SK-N-SH treated with all-trans-retinoic acid at 6 μM for 48 hours (cell line): Measurements from ENCODE around the gene MALSU1.

Experiments
- ARNTL ChIP-seq: fragments of 450-650 bp; formaldehyde crosslinking; IDR thresholded peaks from 2 replicates; pipeline ENCODE4 v1.5.0; 2020; ENCODE audit warnings: low read depth, mild to moderate bottlenecking, moderate library complexity, borderline replicate concordance
- BACH2 ChIP-seq: fragments of 250-450 bp; sonication (Bioruptor Pico); IDR thresholded peaks from 2 replicates; pipeline ENCODE4 v1.9.0; 2021; ENCODE audit warnings: mild to moderate bottlenecking, borderline replicate concordance
- CSDC2 ChIP-seq: fragments of 250-450 bp; sonication (Bioruptor Pico); IDR thresholded peaks from 2 replicates; pipeline ENCODE4 v1.5.0; 2020; ENCODE audit warnings: mild to moderate bottlenecking, moderate library complexity
- ESRRG ChIP-seq: fragments of 250-450 bp; sonication (Bioruptor Pico); IDR thresholded peaks from 2 replicates; pipeline ENCODE4 v1.6.1; 2021; ENCODE audit warnings: mild to moderate bottlenecking
- OSR1 ChIP-seq: fragments of 250-450 bp; sonication (Bioruptor Pico); IDR thresholded peaks from 2 replicates; pipeline ENCODE4 v1.8.0; 2022; ENCODE audit warnings: moderate library complexity, mild to moderate bottlenecking, inconsistent platforms
- PPARA ChIP-seq: fragments of 250-450 bp; sonication (Bioruptor Pico); IDR thresholded peaks from 2 replicates; pipeline ENCODE4 v1.5.0; 2020; ENCODE audit warnings: mild to moderate bottlenecking, borderline replicate concordance
- RARB ChIP-seq: fragments of 250-450 bp; sonication (Bioruptor Pico); IDR thresholded peaks from 2 replicates; pipeline ENCODE4 v1.8.0; 2021; ENCODE audit warnings: mild to moderate bottlenecking, moderate library complexity
- ZFP3 ChIP-seq: fragments of 250-450 bp; sonication (Bioruptor Pico); IDR thresholded peaks from 2 replicates; pipeline ENCODE4 v1.5.0; 2020; ENCODE audit warnings: mild to moderate bottlenecking, moderate library complexity
- ZFP30 ChIP-seq: fragments of 450-650 bp; formaldehyde crosslinking; IDR thresholded peaks from 2 replicates; pipeline ENCODE4 v1.5.0; 2022; ENCODE audit warnings: mild to moderate bottlenecking, moderate library complexity
- ZNF565 ChIP-seq: fragments of 450-650 bp; formaldehyde crosslinking; conservative IDR thresholded peaks from 2 replicates; pipeline ENCODE4 v1.5.0; 2020; ENCODE audit warnings: low read depth, mild to moderate bottlenecking, moderate library complexity
- ZNF70 ChIP-seq: fragments of 450-650 bp; formaldehyde crosslinking; IDR thresholded peaks from 2 replicates; pipeline ENCODE4 v1.5.0; 2020; ENCODE audit warnings: mild to moderate bottlenecking, moderate library complexity
- TF ChIP-seq, protein P1 (sequence below): fragments of 250-450 bp; sonication (Bioruptor Pico); IDR thresholded peaks from 2 replicates; pipeline ENCODE4 v1.5.0; 2020; ENCODE audit warnings: mild to moderate bottlenecking, moderate library complexity
- TF ChIP-seq, protein P2 (sequence below): fragments of 250-450 bp; sonication (Bioruptor Pico); IDR thresholded peaks from 2 replicates; pipeline ENCODE4 v1.8.0; 2020; ENCODE audit warnings: mild to moderate bottlenecking, moderate library complexity, borderline replicate concordance

- TF ChIP-seq ARNTL (CRISPR knock-in tag) = no peak
- no peak for TF ChIP-seq ZFP30 (CRISPR knock-in tag)
- TF ChIP-seq, protein P1, sequence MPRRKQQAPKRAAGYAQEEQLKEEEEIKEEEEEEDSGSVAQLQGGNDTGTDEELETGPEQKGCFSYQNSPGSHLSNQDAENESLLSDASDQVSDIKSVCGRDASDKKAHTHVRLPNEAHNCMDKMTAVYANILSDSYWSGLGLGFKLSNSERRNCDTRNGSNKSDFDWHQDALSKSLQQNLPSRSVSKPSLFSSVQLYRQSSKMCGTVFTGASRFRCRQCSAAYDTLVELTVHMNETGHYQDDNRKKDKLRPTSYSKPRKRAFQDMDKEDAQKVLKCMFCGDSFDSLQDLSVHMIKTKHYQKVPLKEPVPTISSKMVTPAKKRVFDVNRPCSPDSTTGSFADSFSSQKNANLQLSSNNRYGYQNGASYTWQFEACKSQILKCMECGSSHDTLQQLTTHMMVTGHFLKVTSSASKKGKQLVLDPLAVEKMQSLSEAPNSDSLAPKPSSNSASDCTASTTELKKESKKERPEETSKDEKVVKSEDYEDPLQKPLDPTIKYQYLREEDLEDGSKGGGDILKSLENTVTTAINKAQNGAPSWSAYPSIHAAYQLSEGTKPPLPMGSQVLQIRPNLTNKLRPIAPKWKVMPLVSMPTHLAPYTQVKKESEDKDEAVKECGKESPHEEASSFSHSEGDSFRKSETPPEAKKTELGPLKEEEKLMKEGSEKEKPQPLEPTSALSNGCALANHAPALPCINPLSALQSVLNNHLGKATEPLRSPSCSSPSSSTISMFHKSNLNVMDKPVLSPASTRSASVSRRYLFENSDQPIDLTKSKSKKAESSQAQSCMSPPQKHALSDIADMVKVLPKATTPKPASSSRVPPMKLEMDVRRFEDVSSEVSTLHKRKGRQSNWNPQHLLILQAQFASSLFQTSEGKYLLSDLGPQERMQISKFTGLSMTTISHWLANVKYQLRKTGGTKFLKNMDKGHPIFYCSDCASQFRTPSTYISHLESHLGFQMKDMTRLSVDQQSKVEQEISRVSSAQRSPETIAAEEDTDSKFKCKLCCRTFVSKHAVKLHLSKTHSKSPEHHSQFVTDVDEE (CRISPR knock-in tag) = no peak
- no peak for TF ChIP-seq CSDC2 (CRISPR knock-in tag)
- no peak for TF ChIP-seq ZFP3 (CRISPR knock-in tag)
- TF ChIP-seq RARB (CRISPR knock-in tag) = no peak
- TF ChIP-seq ESRRG (CRISPR knock-in tag) = no peak
- TF ChIP-seq ZNF70 (CRISPR knock-in tag) = no peak
- no peak for TF ChIP-seq OSR1 (CRISPR knock-in tag)
- TF ChIP-seq ZNF565 (CRISPR knock-in tag) = no peak
- TF ChIP-seq PPARA (CRISPR knock-in tag) = no peak
- TF ChIP-seq, protein P2, sequence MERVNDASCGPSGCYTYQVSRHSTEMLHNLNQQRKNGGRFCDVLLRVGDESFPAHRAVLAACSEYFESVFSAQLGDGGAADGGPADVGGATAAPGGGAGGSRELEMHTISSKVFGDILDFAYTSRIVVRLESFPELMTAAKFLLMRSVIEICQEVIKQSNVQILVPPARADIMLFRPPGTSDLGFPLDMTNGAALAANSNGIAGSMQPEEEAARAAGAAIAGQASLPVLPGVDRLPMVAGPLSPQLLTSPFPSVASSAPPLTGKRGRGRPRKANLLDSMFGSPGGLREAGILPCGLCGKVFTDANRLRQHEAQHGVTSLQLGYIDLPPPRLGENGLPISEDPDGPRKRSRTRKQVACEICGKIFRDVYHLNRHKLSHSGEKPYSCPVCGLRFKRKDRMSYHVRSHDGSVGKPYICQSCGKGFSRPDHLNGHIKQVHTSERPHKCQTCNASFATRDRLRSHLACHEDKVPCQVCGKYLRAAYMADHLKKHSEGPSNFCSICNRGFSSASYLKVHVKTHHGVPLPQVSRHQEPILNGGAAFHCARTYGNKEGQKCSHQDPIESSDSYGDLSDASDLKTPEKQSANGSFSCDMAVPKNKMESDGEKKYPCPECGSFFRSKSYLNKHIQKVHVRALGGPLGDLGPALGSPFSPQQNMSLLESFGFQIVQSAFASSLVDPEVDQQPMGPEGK (CRISPR knock-in tag) = no peak
- no peak for TF ChIP-seq BACH2 (CRISPR knock-in tag)
These were observed 57.0 kb downstream of the MALSU1 start for GRCh38 chr7:23356168-23356567.
